MCF 10A (cell line): ENCODE measurements around the gene SLC25A12. TPM values are rescaled to one million over a fixed set of nuclear protein-coding genes. Genes with fewer than 3 reads are reported as not detected.

Experiments
- BruUV-seq: library from RNA; stranded (reverse); fragments of 400-500 nt; replicated peaks from 2 replicates; lab custom pipeline; 2021; lab: Mats Ljungman, UMichigan
- CTCF ChIA-PET: fragments of 300-600 bp; sonication (Branson Sonifier 250); formaldehyde crosslinking; extraction: SDS; loops from one replicate; lab custom pipeline; 2021; ENCODE audit warnings: antibody characterized with exemption, inconsistent platforms; lab: Yijun Ruan, JAX
- POLR2A ChIA-PET: fragments of 300-600, 350-650 bp; sonication (Branson Sonifier 250); formaldehyde crosslinking; extraction: SDS; loops from one replicate; lab custom pipeline; 2020; ENCODE audit warnings: antibody characterized with exemption, inconsistent platforms; lab: Yijun Ruan, JAX
- DNase-seq: peaks from one replicate; pipeline ENCODE4 v3.0.0-alpha.2; 2018; ENCODE audit not compliant: unreplicated experiment
- H3K27ac Mint-ChIP-seq: one replicate; pipeline ENCODE4 v1.8.0; 2022; ENCODE audit warnings: mild to moderate bottlenecking, low read depth, mixed read lengths; ENCODE audit not compliant: unreplicated experiment
- H3K27me3 Mint-ChIP-seq: one replicate; pipeline ENCODE4 v1.8.0; 2022; ENCODE audit warnings: mixed read lengths; ENCODE audit not compliant: insufficient read depth, unreplicated experiment
- H3K36me3 Mint-ChIP-seq: one replicate; pipeline ENCODE4 v1.8.0; 2022; ENCODE audit warnings: mild to moderate bottlenecking, moderate library complexity, mixed read lengths; ENCODE audit not compliant: insufficient read depth, unreplicated experiment
- H3K4me1 Mint-ChIP-seq: one replicate; pipeline ENCODE4 v1.8.0; 2022; ENCODE audit warnings: mixed read lengths; ENCODE audit not compliant: insufficient read depth, unreplicated experiment
- H3K4me3 Mint-ChIP-seq: one replicate; pipeline ENCODE4 v1.8.0; 2022; ENCODE audit warnings: mild to moderate bottlenecking, moderate library complexity, mixed read lengths; ENCODE audit not compliant: unreplicated experiment
- H3K9me3 Mint-ChIP-seq: one replicate; pipeline ENCODE4 v1.8.0; 2022; ENCODE audit warnings: mixed read lengths; ENCODE audit not compliant: unreplicated experiment
- CTCF ChIP-seq: fragments of 200-600 bp; IDR thresholded peaks from one replicate; pipeline ENCODE4 v1.8.0; 2022; ENCODE audit warnings: antibody characterized with exemption, mild to moderate bottlenecking; ENCODE audit not compliant: unreplicated experiment
- intact Hi-C: fragments of 100-400 bp; cut with micrococcal nuclease; formaldehyde crosslinking; loops from 2 replicates; pipeline ENCODE4 v1.14.1; 2022
- total RNA-seq: library from RNA; stranded (reverse); gene quantifications from 2 replicates; pipeline ENCODE4 v1.2.3, GENCODE V29; 2022

Gene SLC25A12
- total RNA-seq, 1 experiment from 2014 or later, result 12.5 TPM

GRCh38 chr2:171939058-171939742 lies 45.2 kb upstream of the SLC25A12 start:
- H3K4me1 Mint-ChIP-seq, result peaks cover 11% of the 10 kb centered on the region
- H3K9me3 Mint-ChIP-seq, result no peaks in the 10 kb centered on the region
- intact Hi-C loops, result no loop called here
- TF ChIP-seq CTCF, result no peak
- no peak overlapping the region for H3K4me3 Mint-ChIP-seq
- no peak overlapping the region for H3K27ac Mint-ChIP-seq
- H3K27me3 Mint-ChIP-seq, result no peaks in the 10 kb centered on the region
- DNase-seq, result no peak
- H3K36me3 Mint-ChIP-seq, result no peaks in the 10 kb centered on the region
- CTCF ChIA-PET, result interaction anchor here (0.6 to 0.8 kb wide), 2 partner anchors 51 to 146 kb away, joined by 3 read pairs; partner anchors contain the start of gene DLX1
- no TSS peak for BruUV-seq
- POLR2A ChIA-PET, result interaction anchor here (0.8 kb wide), 1 partner anchor 16 kb away, joined by 4 read pairs; no protein-coding TSS in a partner anchor

DNA sequence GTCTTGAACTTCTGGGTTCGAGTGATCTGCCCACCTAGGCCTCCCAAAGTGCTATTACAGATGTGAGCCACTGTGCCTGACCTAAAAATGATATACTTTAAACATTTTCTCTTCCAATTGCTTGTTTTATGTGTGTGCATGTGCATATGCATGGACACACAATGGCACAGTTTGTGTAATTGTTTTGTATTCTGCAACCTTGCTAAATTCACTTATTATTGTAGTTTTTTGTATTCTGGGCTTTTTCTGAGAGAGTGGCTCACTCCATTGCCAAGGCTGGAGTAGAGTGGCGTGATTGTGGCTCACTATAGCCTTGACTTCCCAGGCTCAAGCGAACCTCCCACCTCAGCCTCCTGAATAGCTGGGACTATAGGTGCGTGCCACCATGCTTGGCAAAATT lies 36.3 kb upstream of the SLC25A12 start:
- Mint-ChIP-seq H3K4me1 (no peaks in the 10 kb centered on the region), H3K4me3 (no peak overlapping the region), H3K27me3 (no peaks in the 10 kb centered on the region), H3K36me3 (peaks cover 41% of the 10 kb centered on the region), H3K9me3 (no peaks in the 10 kb centered on the region), H3K27ac (no peak overlapping the region)
- TF ChIP-seq CTCF, result no peak
- ChIA-PET CTCF (no interaction called here), POLR2A (interaction anchor here (0.7 kb wide), 1 partner anchor 38 kb away, joined by 3 read pairs; no protein-coding TSS in a partner anchor)
- intact Hi-C loops, result no loop called here
- DNase-seq, result no peak
- no TSS peak for BruUV-seq

DNA sequence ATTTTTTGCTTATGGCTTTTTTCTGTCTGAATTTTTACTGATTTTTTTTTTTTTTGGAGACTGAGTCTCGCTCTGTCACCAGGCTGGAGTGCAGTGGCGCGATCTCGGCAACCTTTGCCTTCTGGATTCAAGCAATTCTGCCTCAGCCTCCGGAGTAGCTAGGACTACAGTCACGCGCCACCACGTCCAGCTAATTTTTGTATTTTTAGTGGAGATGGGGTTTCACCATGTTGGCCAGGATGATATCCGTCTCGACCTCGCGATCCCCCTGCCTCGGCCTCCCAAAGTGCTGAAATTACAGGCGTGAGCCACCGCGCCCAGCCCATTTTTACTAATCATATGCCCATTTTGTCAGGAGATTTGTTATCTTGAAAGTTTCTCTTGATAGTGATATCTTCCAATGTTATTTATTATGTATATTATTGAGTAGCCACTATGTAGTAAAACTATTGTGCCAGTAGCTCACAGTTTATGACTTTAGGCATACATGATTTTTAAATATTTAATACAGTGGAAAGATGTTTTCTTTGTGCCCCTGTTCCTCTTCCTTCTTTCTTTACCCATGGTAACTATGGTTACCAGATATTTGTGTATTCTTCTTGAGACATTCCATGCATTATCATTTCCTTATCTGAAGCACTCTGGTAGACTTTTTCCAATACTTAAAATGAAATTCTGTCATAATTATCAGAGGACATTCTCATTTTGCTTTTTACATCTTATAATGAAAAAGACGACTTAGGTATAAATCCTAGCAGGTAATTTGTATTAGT lies 30.3 kb upstream of the SLC25A12 start:
- intact Hi-C loops, result no loop called here

More for the DNA sequence above, 30.3 kb upstream of the SLC25A12 start:
- DNase-seq, result no peak
- no peak for TF ChIP-seq CTCF
- Mint-ChIP-seq H3K27ac (peak overlapping the region; percentile 97), H3K36me3 (peaks cover 29% of the 10 kb centered on the region), H3K27me3 (no peaks in the 10 kb centered on the region), H3K9me3 (no peaks in the 10 kb centered on the region), H3K4me1 (peaks cover 16% of the 10 kb centered on the region), H3K4me3 (peak overlapping the region; percentile 90)
- BruUV-seq, result no TSS peak
- CTCF ChIA-PET, result interaction anchor here (0.6 to 1.4 kb wide), 6 partner anchors 9 to 352 kb away, joined by 3 to 7 read pairs (median 4); no protein-coding TSS in a partner anchor
- POLR2A ChIA-PET, result interaction anchor here (0.9 to 4.0 kb wide), 9 partner anchors 10 to 179 kb away, joined by 3 to 97 read pairs (median 11); partner anchors contain the start of genes DLX1, DLX2 and SLC25A12
